Fibroblast of lung (primary cell): Measurements from ENCODE around the gene EMX2. TPM values are rescaled to one million over a fixed set of nuclear protein-coding genes. Genes with fewer than 3 reads are reported as not detected.

Source experiments
- DNase-seq, 2 donors: peaks; one replicate each; pipeline versions ENCODE4 v3.0.0 to v3.0.0-alpha.2; 2010; ENCODE audit warnings: low read depth in 2 of 2
- H2AFZ ChIP-seq: 2 replicates; pipeline ENCODE4 v1.5.1; 2012; ENCODE audit warnings: low read length, control low read depth, inconsistent platforms
- H3K27ac ChIP-seq: 2 replicates; pipeline ENCODE4 v1.5.1; 2011; ENCODE audit warnings: low read length, control low read depth; ENCODE audit not compliant: insufficient read depth
- H3K27me3 ChIP-seq: 2 replicates; pipeline ENCODE4 v1.5.1; 2011; ENCODE audit warnings: mild to moderate bottlenecking, low read length; ENCODE audit not compliant: control insufficient read depth, insufficient read depth
- H3K36me3 ChIP-seq: 2 replicates; pipeline ENCODE4 v1.5.1; 2011; ENCODE audit warnings: low read length; ENCODE audit not compliant: control insufficient read depth, insufficient read depth
- H3K4me1 ChIP-seq: 2 replicates; pipeline ENCODE4 v1.5.1; 2011; ENCODE audit warnings: low read length; ENCODE audit not compliant: control insufficient read depth, insufficient read depth; ENCODE audit errors: extremely low read depth
- H3K4me2 ChIP-seq: 2 replicates; pipeline ENCODE4 v1.5.1; 2011; ENCODE audit warnings: low read length, control low read depth; ENCODE audit not compliant: insufficient read depth; ENCODE audit errors: extremely low read depth
- H3K4me3 ChIP-seq, 4 experiments: fragments of 200-600 bp in 1 of 4; sonication (generic) in 1 of 4; replicated peaks in 1 of 4; 2 replicates each; pipeline ENCODE4 v1.5.1; 2011 to 2016; ENCODE audit warnings: low read length in 4 of 4, low read depth in 3 of 4, mild to moderate bottlenecking in 3 of 4, control low read depth in 2 of 4, inconsistent platforms in 1 of 4, mixed read lengths in 1 of 4; ENCODE audit not compliant: insufficient read depth in 1 of 4; ENCODE audit errors: control extremely low read depth in 1 of 4
- H3K79me2 ChIP-seq: 2 replicates; pipeline ENCODE4 v1.5.1; 2012; ENCODE audit warnings: mild to moderate bottlenecking, low read length, inconsistent platforms; ENCODE audit not compliant: control insufficient read depth, insufficient read depth
- H3K9ac ChIP-seq: 2 replicates; pipeline ENCODE4 v1.5.1; 2011; ENCODE audit warnings: mild to moderate bottlenecking, low read length, control low read depth; ENCODE audit not compliant: insufficient read depth
- H3K9me3 ChIP-seq: 2 replicates; pipeline ENCODE4 v1.5.1; 2012; ENCODE audit warnings: low read depth, low read length; ENCODE audit not compliant: control insufficient read depth, insufficient read depth
- H4K20me1 ChIP-seq: 2 replicates; pipeline ENCODE4 v1.5.1; 2011; ENCODE audit warnings: low read length; ENCODE audit not compliant: control insufficient read depth, insufficient read depth; ENCODE audit errors: extremely low read depth
- EZH2 ChIP-seq: IDR thresholded peaks from 2 replicates; pipeline ENCODE4 v1.5.1; 2012; ENCODE audit warnings: low read length, control low read depth, mild to moderate bottlenecking; ENCODE audit errors: missing control alignments
- polyA plus RNA-seq, 2 donors: library from polyadenylated mRNA; depleted of rRNA in 1 of 2; stranded (reverse) in 1 of 2; unstranded in 1 of 2; fragments of >200 nt; gene quantifications; 2 replicates each; pipeline ENCODE4 v1.2.1, GENCODE V29; 2011 to 2012; ENCODE audit warnings: missing spikeins in 1 of 2
- total RNA-seq: library from RNA; depleted of rRNA; stranded (reverse); fragments of >200 nt; gene quantifications from 2 replicates; pipeline ENCODE4 v1.2.1, GENCODE V29; 2014
- TF ChIP-seq, protein P1 (sequence below), 2 donors: IDR thresholded peaks in 1 of 2; conservative IDR thresholded peaks in 1 of 2; 1 replicate in 1 of 2; 2 replicates in 1 of 2; pipeline ENCODE4 v1.5.1; 2011 to 2012; ENCODE audit warnings: low read length in 2 of 2, control low read depth in 1 of 2, inconsistent platforms in 1 of 2, low read depth in 1 of 2, mild to moderate bottlenecking in 1 of 2

Gene EMX2
- total and polyA plus RNA-seq, 2 donors (not counting 1 experiment from before 2014, with no cell fraction given), result not detected

GRCh38 chr10:117549100-117549585 lies 6.6 kb downstream of the EMX2 start:
- Histone ChIP-seq H3K27me3 (peaks cover 72% of the 10 kb centered on the region), H2AFZ (no peak overlapping the region), H3K4me3 (no peak overlapping the region), H3K9me3 (no peaks in the 10 kb centered on the region), H4K20me1 (no peaks in the 10 kb centered on the region), H3K27ac (no peak overlapping the region), H3K9ac (no peak overlapping the region), H3K4me1 (no peaks in the 10 kb centered on the region), H3K79me2 (no peaks in the 10 kb centered on the region), H3K4me2 (no peak overlapping the region), H3K36me3 (no peaks in the 10 kb centered on the region)
- no peak for DNase-seq
- TF ChIP-seq, protein P1, sequence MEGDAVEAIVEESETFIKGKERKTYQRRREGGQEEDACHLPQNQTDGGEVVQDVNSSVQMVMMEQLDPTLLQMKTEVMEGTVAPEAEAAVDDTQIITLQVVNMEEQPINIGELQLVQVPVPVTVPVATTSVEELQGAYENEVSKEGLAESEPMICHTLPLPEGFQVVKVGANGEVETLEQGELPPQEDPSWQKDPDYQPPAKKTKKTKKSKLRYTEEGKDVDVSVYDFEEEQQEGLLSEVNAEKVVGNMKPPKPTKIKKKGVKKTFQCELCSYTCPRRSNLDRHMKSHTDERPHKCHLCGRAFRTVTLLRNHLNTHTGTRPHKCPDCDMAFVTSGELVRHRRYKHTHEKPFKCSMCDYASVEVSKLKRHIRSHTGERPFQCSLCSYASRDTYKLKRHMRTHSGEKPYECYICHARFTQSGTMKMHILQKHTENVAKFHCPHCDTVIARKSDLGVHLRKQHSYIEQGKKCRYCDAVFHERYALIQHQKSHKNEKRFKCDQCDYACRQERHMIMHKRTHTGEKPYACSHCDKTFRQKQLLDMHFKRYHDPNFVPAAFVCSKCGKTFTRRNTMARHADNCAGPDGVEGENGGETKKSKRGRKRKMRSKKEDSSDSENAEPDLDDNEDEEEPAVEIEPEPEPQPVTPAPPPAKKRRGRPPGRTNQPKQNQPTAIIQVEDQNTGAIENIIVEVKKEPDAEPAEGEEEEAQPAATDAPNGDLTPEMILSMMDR (conservative IDR thresholded peaks at IDR 0.05 in 1 of 2, IDR thresholded peaks at IDR 0.05 in 1 of 2; ENCODE audit: low read depth in 1 of 2, low read length in 2 of 2), result no peak
- no peak for TF ChIP-seq EZH2

DNA sequence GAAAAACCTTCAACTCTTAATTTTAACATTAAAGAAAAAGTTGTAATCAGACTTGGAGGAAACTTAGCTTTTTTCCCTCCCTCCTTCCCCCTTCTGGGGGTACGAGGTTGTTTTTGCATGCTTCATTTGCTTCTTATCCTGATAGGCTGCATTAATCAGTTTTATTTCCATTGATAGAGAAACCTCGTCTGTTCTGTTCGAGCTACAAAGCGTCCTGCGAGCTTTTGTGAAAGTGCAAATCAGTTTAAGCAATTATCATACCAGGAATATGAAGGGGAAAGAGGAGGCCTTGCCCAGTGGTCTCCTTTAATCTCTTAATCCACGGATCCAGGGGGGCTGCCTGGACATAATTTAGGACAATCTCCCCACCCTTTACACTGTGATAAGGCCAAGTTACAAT lies 7.5 kb downstream of the EMX2 start:
- Histone ChIP-seq H4K20me1 (no peaks in the 10 kb centered on the region), H3K79me2 (no peaks in the 10 kb centered on the region), H3K4me1 (no peaks in the 10 kb centered on the region), H3K9me3 (no peaks in the 10 kb centered on the region), H3K9ac (no peak overlapping the region), H3K27me3 (peaks cover 65% of the 10 kb centered on the region), H2AFZ (no peak overlapping the region), H3K36me3 (no peaks in the 10 kb centered on the region), H3K4me2 (no peak overlapping the region), H3K27ac (no peak overlapping the region), H3K4me3 (no peak overlapping the region)
- DNase-seq, result no peak
- no peak for TF ChIP-seq EZH2
- TF ChIP-seq, protein P1 (conservative IDR thresholded peaks at IDR 0.05 in 1 of 2, IDR thresholded peaks at IDR 0.05 in 1 of 2; ENCODE audit: low read depth in 1 of 2, low read length in 2 of 2), result no peak

- H3K9me3 ChIP-seq, result no peaks in the 10 kb centered on the region
- no peaks in the 10 kb centered on the region for H3K79me2 ChIP-seq
Measured at GRCh38 chr10:117550599-117551329, 8.2 kb downstream of the EMX2 start.

More at GRCh38 chr10:117550599-117551329, 8.2 kb downstream of the EMX2 start:
- Histone ChIP-seq H3K9ac (no peak overlapping the region), H3K4me2 (no peak overlapping the region), H3K4me1 (no peaks in the 10 kb centered on the region), H3K27me3 (peaks cover 58% of the 10 kb centered on the region), H4K20me1 (no peaks in the 10 kb centered on the region), H3K27ac (no peak overlapping the region), H3K36me3 (no peaks in the 10 kb centered on the region), H3K4me3 (no peak overlapping the region), H2AFZ (no peak overlapping the region)
- TF ChIP-seq, protein P1 (conservative IDR thresholded peaks at IDR 0.05 in 1 of 2, IDR thresholded peaks at IDR 0.05 in 1 of 2; ENCODE audit: low read depth in 1 of 2, low read length in 2 of 2), result no peak
- TF ChIP-seq EZH2, result no peak
- DNase-seq, result no peak
